ENCODE results near the gene LIME1.
"Not testable (repeated sequence)": the region's sequence is repeated elsewhere in the genome, so short reads cannot be mapped to it uniquely, and the experiment has no call there.

DNA sequence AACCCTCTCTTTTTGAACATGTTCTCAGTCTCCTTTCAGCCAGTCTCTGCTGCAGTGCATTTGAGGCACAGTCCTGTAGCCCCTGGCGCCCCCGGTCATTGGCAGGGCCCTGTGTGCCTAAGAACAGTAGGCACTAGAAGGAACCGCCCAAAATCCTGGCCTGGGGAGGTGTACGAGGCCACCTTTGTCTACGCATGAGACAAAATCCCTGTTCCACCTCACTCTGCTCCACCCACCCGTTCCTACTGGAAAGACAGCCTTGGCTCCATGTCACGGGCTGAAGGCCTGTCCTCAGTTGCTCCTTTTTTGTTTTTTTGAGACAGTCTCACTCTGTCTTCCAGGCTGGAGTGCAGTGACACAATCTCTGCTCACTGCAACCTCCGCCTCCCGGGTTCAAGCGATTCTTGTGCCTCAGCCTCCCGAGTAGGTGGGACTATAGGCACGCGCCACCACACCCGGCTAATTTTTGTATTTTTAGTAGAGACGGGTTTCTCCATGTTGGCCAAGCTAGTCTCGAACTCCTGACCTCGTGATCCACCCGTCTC lies 6.2 kb upstream of the LIME1 start:
- not testable (repeated sequence) for TF ChIP-seq POLR2A (IDR thresholded peaks at IDR 0.05; ENCODE audit: control extremely low read depth in 1 of 2, low read depth in 2 of 2, low read length in 2 of 2); YY1 (IDR thresholded peaks at IDR 0.05; ENCODE audit: low read depth, low read length); RXRA (IDR thresholded peaks at IDR 0.05; ENCODE audit: insufficient read depth, low read depth, low read length); BRCA1 (IDR thresholded peaks at IDR 0.05; ENCODE audit: low read depth, low read length); POU5F1 (IDR thresholded peaks at IDR 0.05; ENCODE audit: low read depth, low read length); GABPA (IDR thresholded peaks at IDR 0.05; ENCODE audit: borderline replicate concordance, insufficient read depth, low read length); FOSL1 (IDR thresholded peaks at IDR 0.05; ENCODE audit: insufficient read depth, low read depth, low read length)
- TF ChIP-seq, protein P1, sequence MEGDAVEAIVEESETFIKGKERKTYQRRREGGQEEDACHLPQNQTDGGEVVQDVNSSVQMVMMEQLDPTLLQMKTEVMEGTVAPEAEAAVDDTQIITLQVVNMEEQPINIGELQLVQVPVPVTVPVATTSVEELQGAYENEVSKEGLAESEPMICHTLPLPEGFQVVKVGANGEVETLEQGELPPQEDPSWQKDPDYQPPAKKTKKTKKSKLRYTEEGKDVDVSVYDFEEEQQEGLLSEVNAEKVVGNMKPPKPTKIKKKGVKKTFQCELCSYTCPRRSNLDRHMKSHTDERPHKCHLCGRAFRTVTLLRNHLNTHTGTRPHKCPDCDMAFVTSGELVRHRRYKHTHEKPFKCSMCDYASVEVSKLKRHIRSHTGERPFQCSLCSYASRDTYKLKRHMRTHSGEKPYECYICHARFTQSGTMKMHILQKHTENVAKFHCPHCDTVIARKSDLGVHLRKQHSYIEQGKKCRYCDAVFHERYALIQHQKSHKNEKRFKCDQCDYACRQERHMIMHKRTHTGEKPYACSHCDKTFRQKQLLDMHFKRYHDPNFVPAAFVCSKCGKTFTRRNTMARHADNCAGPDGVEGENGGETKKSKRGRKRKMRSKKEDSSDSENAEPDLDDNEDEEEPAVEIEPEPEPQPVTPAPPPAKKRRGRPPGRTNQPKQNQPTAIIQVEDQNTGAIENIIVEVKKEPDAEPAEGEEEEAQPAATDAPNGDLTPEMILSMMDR (IDR thresholded peaks at IDR 0.05; ENCODE audit: control extremely low read depth in 1 of 3, insufficient read depth in 1 of 3, low read depth in 1 of 3, low read length in 3 of 3) = not testable (repeated sequence)
- TF ChIP-seq, protein P2, sequence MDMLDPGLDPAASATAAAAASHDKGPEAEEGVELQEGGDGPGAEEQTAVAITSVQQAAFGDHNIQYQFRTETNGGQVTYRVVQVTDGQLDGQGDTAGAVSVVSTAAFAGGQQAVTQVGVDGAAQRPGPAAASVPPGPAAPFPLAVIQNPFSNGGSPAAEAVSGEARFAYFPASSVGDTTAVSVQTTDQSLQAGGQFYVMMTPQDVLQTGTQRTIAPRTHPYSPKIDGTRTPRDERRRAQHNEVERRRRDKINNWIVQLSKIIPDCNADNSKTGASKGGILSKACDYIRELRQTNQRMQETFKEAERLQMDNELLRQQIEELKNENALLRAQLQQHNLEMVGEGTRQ (IDR thresholded peaks at IDR 0.05; ENCODE audit: low read length) = not testable (repeated sequence)
